GM13976 (cell line): ENCODE measurements around the gene SLC6A8.
"Not testable (repeated sequence)": the region's sequence is repeated elsewhere in the genome, so short reads cannot be mapped to it uniquely, and the experiment has no call there.

Experiments
- DNase-seq: peaks from one replicate; pipeline ENCODE4 v3.0.0; 2012; ENCODE audit warnings: low spot score
- in situ Hi-C: fragments of 300-500 bp; cut with MboI; formaldehyde crosslinking; loops from one replicate; pipeline ENCODE4 v1.12.0; 2022; ENCODE audit warnings: low sequenced_read_pairs, mixed read lengths, inconsistent platforms; ENCODE audit not compliant: unreplicated experiment
- TF ChIP-seq, protein P1 (sequence below): IDR thresholded peaks from 2 replicates; pipeline ENCODE4 v1.5.1; 2012; ENCODE audit warnings: borderline replicate concordance, mild to moderate bottlenecking; ENCODE audit not compliant: insufficient read depth; ENCODE audit errors: extremely low read depth, missing control alignments, control extremely low read depth

The SLC6A8 gene

DNA sequence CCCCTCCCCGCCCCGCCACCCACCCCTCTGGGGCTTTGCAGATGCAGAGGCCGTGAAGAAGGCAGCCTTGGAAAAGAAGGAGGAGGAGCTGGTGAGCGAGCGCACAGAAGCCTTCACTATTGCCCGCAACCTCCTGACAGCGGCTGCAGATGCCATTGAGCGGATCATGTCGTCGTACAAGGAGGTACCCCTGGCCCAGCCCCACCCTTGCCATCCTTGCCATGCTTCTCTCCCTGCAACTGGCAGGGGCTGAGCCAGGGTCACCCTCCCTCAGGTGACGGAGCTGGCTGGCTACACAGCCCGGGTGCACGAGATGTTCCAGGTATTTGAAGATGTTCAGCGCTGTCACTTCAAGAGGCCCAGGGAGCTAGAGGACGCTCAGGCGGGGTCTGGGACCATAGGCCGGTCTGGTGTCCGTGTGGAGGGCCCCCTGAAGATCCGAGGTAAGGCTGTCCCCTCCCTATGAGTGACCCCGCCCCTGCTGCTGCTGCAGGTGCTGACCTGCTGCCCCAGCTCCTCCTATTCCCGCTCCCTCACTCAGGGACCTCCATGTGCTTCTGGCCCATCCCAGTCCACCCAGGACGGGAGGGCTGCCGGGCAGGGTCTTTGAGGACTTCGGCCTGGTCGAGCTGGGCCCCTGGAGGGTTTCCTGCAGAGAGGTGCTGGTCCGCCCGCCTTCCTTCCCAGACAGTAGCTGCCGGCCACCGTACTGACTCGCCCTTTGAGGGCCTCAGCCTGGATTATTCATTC is 48.5 kb downstream of the SLC6A8 start:
- no peak for DNase-seq
- in situ Hi-C loops, result no loop called here
- TF ChIP-seq, protein P1, sequence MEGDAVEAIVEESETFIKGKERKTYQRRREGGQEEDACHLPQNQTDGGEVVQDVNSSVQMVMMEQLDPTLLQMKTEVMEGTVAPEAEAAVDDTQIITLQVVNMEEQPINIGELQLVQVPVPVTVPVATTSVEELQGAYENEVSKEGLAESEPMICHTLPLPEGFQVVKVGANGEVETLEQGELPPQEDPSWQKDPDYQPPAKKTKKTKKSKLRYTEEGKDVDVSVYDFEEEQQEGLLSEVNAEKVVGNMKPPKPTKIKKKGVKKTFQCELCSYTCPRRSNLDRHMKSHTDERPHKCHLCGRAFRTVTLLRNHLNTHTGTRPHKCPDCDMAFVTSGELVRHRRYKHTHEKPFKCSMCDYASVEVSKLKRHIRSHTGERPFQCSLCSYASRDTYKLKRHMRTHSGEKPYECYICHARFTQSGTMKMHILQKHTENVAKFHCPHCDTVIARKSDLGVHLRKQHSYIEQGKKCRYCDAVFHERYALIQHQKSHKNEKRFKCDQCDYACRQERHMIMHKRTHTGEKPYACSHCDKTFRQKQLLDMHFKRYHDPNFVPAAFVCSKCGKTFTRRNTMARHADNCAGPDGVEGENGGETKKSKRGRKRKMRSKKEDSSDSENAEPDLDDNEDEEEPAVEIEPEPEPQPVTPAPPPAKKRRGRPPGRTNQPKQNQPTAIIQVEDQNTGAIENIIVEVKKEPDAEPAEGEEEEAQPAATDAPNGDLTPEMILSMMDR, result no peak

- TF ChIP-seq, protein P1, result no peak
- no peak for DNase-seq
- in situ Hi-C loops, result no loop called here
These were observed 49.2 kb downstream of the SLC6A8 start for GRCh38 chrX:153736871-153737441.

DNA sequence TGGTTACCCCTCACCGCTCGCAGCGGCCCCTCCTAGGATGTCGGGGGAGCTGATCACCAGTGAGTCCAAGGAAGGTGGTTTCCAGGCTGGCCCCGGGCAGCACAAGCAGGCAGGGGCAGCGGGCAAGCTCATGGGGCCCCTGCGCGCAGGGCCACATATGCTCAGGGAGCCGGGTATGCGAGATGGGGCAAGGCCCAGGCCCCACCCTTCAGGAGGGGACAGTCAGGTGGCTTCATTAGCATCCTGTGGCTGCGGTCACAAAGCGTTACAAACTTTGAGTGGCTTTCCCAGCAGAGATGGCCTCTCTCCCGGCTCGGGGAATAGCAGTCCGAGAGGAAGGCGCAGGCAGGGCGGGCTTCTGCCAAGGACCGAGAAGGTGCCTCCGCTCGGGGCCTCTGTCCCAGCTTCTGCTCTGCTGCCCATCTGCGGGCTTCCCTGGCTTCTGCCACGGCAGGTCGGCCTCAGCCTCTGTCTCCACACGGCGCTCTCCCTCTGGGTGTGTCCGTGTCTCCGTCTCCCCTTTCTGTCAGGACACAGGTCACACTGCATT is 50.4 kb downstream of the SLC6A8 start:
- DNase-seq, result no peak
- TF ChIP-seq, protein P1, result no peak
- in situ Hi-C loops, result no loop called here

- in situ Hi-C loops, result no loop called here
- TF ChIP-seq, protein P1, result no peak
- no peak for DNase-seq
These were observed 52.2 kb downstream of the SLC6A8 start for GRCh38 chrX:153739754-153740486.

DNA sequence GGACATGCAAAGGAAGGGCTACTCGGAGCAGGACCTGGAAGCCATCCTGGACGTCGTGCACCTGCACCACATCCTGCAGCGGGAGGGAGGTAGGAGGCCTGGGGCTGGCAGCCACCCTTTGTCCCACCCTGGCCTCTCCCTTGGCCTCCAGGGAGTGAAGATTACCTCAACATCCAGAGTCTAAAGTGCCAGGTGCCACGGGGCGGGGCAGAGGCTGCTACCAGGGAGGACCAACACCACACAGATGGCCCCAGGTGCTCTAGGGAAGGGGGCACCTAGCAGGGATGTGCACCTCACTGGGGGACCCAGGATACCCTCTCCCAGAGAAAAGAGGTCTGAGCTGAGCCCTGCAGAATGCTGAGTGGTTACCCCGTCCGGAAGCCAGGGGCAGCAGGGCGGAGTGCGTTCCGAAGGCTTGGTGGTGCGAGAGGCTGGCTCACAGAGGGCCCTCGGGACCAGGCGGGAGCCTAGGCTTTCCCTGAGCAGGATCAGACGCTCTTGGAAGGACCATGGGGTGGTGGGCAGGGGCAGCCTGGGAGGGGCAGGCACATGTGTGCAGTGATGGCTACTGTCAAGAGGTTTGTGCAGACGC is 53.0 kb downstream of the SLC6A8 start:
- no peak for DNase-seq
- in situ Hi-C loops, result no loop called here
- TF ChIP-seq, protein P1, result no peak

GRCh38 chrX:153741446-153741845 is 53.7 kb downstream of the SLC6A8 start:
- in situ Hi-C loops, result no loop called here
- DNase-seq, result no peak
- TF ChIP-seq, protein P1, result no peak

GRCh38 chrX:153742111-153742510 is 54.4 kb downstream of the SLC6A8 start:
- in situ Hi-C loops, DNase-seq: not testable (repeated sequence)

DNA sequence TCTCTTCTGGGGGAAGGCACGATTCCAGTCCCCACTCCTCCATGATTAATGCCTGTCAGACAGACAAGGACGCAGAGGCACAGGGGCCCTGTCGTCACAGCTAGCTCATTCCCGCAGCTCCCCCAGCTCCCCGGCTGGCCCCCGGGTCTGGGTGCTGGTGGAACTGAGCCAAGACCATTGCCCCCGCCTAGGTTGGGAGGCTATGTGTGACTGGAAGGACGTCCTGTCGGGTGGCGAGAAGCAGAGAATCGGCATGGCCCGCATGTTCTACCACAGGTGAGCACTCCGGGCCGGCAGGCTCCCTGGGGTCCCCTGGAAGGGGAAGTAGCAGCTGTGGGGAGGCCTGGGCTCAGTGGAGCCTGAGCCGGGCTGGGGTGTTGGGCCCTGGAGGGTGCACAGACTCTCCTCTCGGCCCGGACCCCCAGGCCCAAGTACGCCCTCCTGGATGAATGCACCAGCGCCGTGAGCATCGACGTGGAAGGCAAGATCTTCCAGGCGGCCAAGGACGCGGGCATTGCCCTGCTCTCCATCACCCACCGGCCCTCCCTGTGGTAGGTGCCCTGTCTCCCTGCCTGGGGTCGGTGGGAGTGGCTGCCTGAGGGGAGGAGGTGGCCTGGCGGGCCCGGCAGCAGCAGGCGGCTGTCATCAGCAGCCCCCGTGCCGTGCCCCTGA is 55.2 kb downstream of the SLC6A8 start:
- in situ Hi-C loops, DNase-seq: not testable (repeated sequence)

- in situ Hi-C loops, DNase-seq: not testable (repeated sequence)
These were observed 55.9 kb downstream of the SLC6A8 start for GRCh38 chrX:153743468-153744209.
